NCI-H1930 (cell line): ENCODE measurements around the gene HTATIP2.
A peak's percentile ranks its signal among the peaks of the same experiment; 100 is the strongest.
"Not testable (repeated sequence)": the region's sequence is repeated elsewhere in the genome, so short reads cannot be mapped to it uniquely, and the experiment has no call there.

Experiments
- DNase-seq, 2 experiments: peaks; one replicate each; lab custom pipeline; 2025; lab: John Stamatoyannopoulos, UW

Gene HTATIP2

DNA sequence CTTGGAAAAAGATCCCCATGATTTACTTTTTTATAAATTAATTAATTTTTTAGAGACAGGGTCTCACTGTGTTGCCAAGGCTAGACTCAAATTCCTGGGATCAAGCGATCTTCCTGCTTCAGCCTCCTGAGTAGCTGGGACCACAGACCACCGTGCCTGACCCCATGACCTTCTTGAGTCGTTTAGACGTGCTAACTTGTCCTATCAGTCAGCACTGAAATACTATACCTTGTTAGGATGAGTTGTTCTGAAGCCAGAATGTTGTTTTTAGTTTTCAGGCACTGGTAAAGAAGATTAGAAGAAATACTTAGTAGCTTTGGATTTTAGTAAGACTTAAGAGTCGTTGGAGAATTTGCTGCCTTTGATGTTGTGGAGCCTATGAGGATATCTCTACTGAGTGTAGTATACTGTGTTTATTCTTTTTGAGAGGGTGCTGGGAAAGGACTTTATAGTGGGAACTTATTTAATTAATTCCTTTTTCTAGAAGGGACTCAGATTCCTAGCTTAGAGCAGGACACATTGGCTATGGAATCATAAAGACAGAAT, 8.6 kb downstream of the HTATIP2 start:
- no peak for DNase-seq

- DNase-seq = no peak
Observed at GRCh38 chr11:20373147-20373546, 9.6 kb downstream of the HTATIP2 start.

- no peak for DNase-seq
Observed at GRCh38 chr11:20373568-20374209, 10.2 kb downstream of the HTATIP2 start.

GRCh38 chr11:20374741-20375300, 11.3 kb downstream of the HTATIP2 start:
- DNase-seq = no peak

- no peak for DNase-seq
Observed at GRCh38 chr11:20376162-20376730, 12.7 kb downstream of the HTATIP2 start.

DNA sequence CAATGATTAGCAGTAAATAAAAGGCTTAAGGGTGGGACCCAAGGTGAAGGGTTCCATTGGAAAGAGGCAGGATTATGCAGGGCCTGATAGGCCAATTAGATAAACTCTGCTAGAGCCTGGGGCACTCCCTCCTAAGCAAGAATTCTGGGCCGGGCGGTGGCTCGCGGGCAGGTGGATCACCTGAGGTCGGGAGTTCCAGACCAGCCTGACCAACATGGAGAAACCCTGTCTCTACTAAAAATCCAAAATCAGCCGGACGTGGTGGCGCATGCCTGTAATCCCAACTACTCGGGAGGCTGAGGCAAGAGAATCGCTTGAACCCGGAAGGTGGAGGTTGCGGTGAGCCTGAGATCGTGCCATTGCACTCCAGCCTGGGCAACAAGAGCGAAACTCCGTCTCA, 22.5 kb downstream of the HTATIP2 start:
- not testable (repeated sequence) for DNase-seq

GRCh38 chr11:20387261-20388095, 24.0 kb downstream of the HTATIP2 start, which contains the start of gene PRMT3:
TSS of gene PRMT3 (plus strand) at chr11:20387716. CDS start at chr11:20387747, 31 bp downstream.
- DNase-seq = peak; percentile 93 to 97

GRCh38 chr11:20388096-20389055, 24.9 kb downstream of the HTATIP2 start:
- no peak for DNase-seq

DNA sequence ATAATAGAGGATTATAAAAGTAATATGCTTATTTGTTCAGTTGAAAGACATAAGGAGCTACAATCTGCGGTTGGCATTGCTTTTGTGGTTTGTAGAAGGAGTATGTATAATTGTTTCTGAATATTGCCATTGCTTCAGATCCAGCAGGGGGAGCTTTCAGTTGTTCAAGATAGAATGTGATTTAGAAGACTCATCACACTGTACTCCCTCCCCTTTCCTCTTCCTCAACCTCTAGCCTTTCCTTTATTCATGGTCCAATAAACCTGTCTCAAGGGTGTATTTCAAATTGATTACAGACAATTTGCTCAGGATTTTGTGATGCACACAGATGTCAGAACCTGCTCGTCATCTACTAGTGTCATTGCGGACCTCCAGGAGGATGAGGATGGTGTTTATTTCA, 33.8 kb downstream of the HTATIP2 start:
- peak; percentile 22 to 34 for DNase-seq

- DNase-seq = no peak
Observed at GRCh38 chr11:20399498-20399897, 36.0 kb downstream of the HTATIP2 start.

DNA sequence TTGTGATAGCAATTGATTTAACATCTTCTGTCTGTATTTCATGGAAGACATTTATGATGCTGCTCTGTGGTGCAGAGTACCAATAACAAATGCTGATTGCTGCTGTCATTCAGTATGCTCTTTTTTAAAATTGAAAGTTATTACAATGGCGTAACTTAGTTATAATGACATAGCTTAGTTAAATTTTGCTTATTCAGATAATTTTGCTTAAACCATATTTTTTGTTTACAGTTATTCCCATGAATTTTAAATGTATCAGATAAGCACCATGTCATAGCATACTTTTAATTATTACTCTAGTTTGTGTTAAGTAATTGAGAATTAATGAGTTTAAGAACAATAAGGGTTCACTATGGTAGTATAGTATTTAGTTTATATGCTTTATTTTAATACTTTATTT, 39.5 kb downstream of the HTATIP2 start:
- DNase-seq = no peak

- no peak for DNase-seq
Observed at GRCh38 chr11:20406484-20406883, 43.0 kb downstream of the HTATIP2 start.

GRCh38 chr11:20407344-20407743, 43.8 kb downstream of the HTATIP2 start:
- DNase-seq = no peak

GRCh38 chr11:20415432-20415831, 51.9 kb downstream of the HTATIP2 start:
- no peak for DNase-seq

DNA sequence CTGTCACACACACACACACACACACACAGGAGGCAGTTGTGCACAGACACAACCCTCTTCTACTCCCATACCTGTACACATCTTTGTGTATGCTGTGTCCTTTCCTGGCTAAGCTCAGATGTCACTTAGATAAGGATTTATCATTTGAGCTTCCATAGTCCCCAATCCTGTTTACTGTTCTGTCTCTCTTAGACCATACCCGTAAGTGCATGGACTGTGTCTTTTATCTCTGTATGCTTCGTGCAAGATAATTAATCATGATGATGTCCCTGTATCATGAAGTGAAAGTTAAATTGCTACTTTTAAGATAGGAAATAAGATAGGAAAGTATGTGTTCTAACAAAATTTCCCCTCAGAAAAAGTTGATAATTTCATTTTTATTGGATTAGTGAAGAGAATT, 54.3 kb downstream of the HTATIP2 start:
- DNase-seq = no peak

DNA sequence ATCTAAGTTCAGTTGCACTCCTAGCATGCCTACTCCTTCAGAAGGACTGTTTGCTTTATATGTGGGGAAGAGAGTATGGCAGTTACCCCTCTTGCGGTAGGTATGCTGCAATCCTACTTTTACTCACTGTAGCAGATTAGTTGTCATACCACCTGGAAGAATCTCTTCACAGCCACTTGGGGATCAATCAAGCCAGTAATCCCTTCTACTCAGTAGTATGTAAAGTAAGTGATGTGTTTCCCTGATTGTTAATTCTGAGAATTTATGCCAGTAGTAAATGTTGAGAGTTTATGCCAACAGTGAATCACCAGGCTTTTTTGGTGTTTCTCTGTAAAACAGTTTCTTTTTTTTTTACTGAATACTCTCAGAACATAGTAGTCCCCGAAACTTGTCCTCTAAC, 58.4 kb downstream of the HTATIP2 start:
- no peak for DNase-seq

DNA sequence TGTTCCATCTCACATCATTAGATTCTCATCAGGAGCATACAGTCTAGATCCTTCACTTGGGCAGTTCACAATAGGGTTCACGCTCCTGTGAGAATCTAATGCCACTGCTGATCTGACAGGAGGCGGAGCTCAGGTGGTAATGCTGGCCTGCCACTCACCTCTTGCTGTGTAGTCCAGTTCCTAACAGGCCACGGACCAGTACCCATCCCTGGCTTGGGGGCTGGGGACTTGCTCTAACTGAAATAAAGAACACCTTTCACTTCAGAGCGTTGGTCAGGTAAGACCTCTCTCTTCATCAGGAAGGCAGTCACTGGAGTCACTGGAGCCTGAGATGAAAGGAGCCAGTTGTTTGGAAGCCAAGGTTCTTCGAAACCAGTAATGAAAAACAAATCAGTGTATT, 65.7 kb downstream of the HTATIP2 start:
- no peak for DNase-seq
